Mesothelial cell of epicardium (in vitro differentiated cells): ENCODE results near the gene IL19. TPM values are rescaled to one million over a fixed set of nuclear protein-coding genes. Genes with fewer than 3 reads are reported as not detected.
"Not testable (repeated sequence)": the region's sequence is repeated elsewhere in the genome, so short reads cannot be mapped to it uniquely, and the experiment has no call there.

ENCODE experiments used
- DNase-seq, 2 experiments: peaks; one replicate each; pipeline ENCODE4 v3.0.0; 2021; ENCODE audit warnings: low spot score in 2 of 2; ENCODE audit not compliant: unreplicated experiment in 2 of 2
- H3K27ac Mint-ChIP-seq: 2 replicates; pipeline ENCODE4 v1.8.0; 2021; ENCODE audit warnings: mixed read lengths
- H3K27me3 Mint-ChIP-seq: 2 replicates; pipeline ENCODE4 v1.8.0; 2021; ENCODE audit warnings: low read depth, mixed read lengths
- H3K36me3 Mint-ChIP-seq: 2 replicates; pipeline ENCODE4 v1.8.0; 2021; ENCODE audit warnings: mixed read lengths
- H3K4me1 Mint-ChIP-seq: 2 replicates; pipeline ENCODE4 v1.8.0; 2021; ENCODE audit warnings: mixed read lengths
- H3K4me3 Mint-ChIP-seq: 2 replicates; pipeline ENCODE4 v1.8.0; 2021; ENCODE audit warnings: mild to moderate bottlenecking, moderate library complexity, mixed read lengths
- H3K9me3 Mint-ChIP-seq: 2 replicates; pipeline ENCODE4 v1.8.0; 2021; ENCODE audit warnings: mixed read lengths
- total RNA-seq: library from RNA; stranded (reverse); gene quantifications from 3 replicates; pipeline ENCODE4 v1.2.1, GENCODE V29; 2021
- TF ChIP-seq, protein P1 (sequence below): fragments of 200-600 bp; sonication (generic); IDR thresholded peaks from one replicate; pipeline ENCODE4 v1.5.0; 2021; ENCODE audit warnings: antibody characterized with exemption; ENCODE audit not compliant: unreplicated experiment

The IL19 gene
- total RNA-seq, 1 donor from 2014 or later = not detected

DNA sequence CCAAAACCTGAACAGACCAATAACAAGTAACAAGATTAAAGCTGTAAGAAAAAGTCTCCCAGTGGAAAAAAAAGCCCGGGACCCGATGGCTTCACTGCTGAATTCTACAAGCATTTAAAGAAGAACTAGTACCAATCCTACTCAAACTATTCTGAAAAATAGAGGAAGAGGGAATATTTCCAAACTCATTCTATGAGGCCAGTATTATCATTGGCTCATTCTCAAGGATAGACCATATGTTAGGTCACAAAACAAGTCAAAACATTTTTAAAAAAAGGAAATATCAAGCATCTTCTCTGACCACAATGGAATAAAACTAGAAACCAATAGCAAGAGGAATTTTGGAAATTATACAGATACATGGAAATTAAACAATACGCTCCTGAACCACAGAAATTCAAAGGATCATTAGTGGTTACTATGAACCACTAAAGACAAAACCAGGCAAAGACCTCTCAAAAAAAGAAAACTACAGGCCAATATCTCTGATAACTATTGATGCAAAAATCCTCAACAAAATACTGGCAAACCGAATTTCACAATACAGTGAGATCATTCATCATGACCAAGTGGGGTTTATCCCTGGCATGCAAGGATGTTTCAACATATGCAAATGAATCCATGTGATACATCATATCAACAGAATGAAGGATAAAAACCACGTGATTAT is 80.9 kb downstream of the IL19 start:
- Mint-ChIP-seq H3K27ac (no peak overlapping the region), H3K4me3 (no peak overlapping the region), H3K27me3 (peaks cover 39% of the 10 kb centered on the region), H3K36me3 (no peaks in the 10 kb centered on the region), H3K4me1 (no peaks in the 10 kb centered on the region), H3K9me3 (peaks cover 49% of the 10 kb centered on the region)
- TF ChIP-seq, protein P1, sequence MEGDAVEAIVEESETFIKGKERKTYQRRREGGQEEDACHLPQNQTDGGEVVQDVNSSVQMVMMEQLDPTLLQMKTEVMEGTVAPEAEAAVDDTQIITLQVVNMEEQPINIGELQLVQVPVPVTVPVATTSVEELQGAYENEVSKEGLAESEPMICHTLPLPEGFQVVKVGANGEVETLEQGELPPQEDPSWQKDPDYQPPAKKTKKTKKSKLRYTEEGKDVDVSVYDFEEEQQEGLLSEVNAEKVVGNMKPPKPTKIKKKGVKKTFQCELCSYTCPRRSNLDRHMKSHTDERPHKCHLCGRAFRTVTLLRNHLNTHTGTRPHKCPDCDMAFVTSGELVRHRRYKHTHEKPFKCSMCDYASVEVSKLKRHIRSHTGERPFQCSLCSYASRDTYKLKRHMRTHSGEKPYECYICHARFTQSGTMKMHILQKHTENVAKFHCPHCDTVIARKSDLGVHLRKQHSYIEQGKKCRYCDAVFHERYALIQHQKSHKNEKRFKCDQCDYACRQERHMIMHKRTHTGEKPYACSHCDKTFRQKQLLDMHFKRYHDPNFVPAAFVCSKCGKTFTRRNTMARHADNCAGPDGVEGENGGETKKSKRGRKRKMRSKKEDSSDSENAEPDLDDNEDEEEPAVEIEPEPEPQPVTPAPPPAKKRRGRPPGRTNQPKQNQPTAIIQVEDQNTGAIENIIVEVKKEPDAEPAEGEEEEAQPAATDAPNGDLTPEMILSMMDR = no peak
- no peak for DNase-seq

DNA sequence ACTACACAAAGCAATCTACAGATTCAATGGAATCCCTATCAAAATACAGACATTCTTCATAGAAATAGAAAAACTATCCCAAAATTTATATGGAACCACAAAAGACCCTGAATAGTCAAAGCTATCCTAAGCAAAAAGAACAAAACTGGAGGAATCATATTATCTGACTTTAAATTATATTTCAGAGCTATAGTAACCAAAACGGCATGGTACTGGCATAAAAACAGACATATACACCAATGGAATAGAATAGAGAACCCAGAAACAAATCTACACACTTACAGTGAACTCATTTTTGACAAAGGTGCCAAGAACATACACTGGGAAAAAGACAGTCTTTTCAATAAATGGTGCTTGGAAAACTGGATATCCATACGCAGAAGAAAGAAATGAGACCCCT is 82.1 kb downstream of the IL19 start:
- H3K36me3 Mint-ChIP-seq, DNase-seq, H3K4me1 Mint-ChIP-seq, H3K4me3 Mint-ChIP-seq, H3K27ac Mint-ChIP-seq: not testable (repeated sequence)
- Mint-ChIP-seq H3K27me3 (peaks cover 48% of the 10 kb centered on the region), H3K9me3 (peaks cover 49% of the 10 kb centered on the region)

DNA sequence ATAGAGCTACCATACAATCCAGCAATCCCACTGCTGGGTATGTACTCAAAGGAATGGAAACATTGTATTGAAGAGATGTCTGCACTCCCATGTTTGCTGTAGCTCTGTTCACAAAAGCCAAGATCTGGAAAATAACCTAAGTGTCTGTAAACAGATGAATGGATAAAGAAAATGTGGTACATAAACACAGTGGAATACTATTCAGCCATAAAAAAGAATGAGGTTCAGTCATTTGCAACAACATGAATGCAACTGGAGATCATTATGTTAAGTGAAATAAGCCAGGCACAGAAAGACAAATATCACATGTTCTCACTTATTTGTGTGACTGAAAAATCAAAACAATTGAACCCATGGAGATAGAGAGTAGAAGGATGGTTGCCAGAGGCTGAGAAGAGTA is 83.1 kb downstream of the IL19 start:
- Mint-ChIP-seq H3K9me3 (peaks cover 46% of the 10 kb centered on the region), H3K27me3 (peaks cover 50% of the 10 kb centered on the region)
- not testable (repeated sequence) for H3K27ac Mint-ChIP-seq, H3K4me3 Mint-ChIP-seq, DNase-seq, H3K4me1 Mint-ChIP-seq, H3K36me3 Mint-ChIP-seq

DNA sequence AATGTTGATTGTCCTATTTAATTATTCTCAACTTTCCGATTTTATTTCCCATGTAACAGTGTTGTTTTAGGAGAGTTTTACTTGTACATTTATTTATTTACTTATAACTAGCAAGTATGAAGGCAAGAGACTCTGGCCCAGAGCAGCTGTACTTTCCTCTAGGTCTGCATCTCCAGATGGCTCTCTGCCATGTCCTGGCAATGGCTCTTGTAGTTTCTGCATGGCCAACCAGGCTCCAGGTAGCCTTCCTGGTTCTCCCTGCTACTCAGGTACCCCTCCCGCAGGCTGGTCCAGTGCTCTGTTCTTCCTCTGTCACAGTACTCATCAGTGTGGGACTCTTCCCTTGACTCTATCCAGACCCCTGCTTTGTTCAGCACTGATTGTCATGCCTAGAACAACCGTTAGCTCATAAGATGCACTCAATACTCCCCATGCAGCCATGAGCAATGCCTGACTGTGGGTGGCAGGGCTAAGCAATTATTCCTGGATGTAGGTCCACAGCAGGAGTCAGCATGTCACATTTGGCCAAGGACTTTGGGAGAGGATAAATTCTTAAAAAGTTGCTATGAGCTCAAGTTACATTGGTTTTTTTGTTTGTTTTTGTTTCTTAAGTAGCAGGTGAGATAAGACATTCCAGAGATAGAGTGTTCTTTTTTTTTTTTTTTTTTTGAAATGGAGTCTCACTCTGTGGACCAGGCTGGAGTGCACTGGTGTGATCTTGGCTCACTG is 84.0 kb downstream of the IL19 start:
- H3K4me3 Mint-ChIP-seq = no peak overlapping the region
- no peak overlapping the region for H3K27ac Mint-ChIP-seq
- peaks cover 53% of the 10 kb centered on the region for H3K27me3 Mint-ChIP-seq
- no peaks in the 10 kb centered on the region for H3K36me3 Mint-ChIP-seq
- DNase-seq = no peak
- peaks cover 40% of the 10 kb centered on the region for H3K9me3 Mint-ChIP-seq
- TF ChIP-seq, protein P1 = no peak
- H3K4me1 Mint-ChIP-seq = no peaks in the 10 kb centered on the region

DNA sequence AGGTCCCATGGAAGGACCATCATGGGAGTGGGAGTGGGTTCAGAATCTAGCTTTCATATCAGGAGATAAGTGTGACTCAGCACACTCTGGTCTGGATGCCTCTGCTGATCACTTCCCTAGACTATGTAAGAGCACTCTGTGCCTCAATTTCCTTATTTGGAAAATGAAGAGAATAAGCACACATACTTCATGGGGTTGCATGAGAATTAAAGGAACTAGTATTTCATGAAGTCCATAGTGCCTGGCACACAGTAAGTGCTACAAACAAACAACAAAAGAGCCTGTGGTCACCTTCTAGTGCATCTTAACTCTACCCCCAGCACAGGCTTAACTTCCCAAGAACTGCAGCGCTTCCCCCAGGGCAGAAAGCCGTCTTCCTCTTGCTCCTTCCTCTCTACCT is 85.3 kb downstream of the IL19 start:
- no peak overlapping the region for H3K27ac Mint-ChIP-seq
- H3K36me3 Mint-ChIP-seq = no peaks in the 10 kb centered on the region
- no peaks in the 10 kb centered on the region for H3K4me1 Mint-ChIP-seq
- no peak for DNase-seq
- TF ChIP-seq, protein P1 = no peak
- H3K27me3 Mint-ChIP-seq = peaks cover 52% of the 10 kb centered on the region
- H3K4me3 Mint-ChIP-seq = no peak overlapping the region
- peaks cover 31% of the 10 kb centered on the region for H3K9me3 Mint-ChIP-seq

DNA sequence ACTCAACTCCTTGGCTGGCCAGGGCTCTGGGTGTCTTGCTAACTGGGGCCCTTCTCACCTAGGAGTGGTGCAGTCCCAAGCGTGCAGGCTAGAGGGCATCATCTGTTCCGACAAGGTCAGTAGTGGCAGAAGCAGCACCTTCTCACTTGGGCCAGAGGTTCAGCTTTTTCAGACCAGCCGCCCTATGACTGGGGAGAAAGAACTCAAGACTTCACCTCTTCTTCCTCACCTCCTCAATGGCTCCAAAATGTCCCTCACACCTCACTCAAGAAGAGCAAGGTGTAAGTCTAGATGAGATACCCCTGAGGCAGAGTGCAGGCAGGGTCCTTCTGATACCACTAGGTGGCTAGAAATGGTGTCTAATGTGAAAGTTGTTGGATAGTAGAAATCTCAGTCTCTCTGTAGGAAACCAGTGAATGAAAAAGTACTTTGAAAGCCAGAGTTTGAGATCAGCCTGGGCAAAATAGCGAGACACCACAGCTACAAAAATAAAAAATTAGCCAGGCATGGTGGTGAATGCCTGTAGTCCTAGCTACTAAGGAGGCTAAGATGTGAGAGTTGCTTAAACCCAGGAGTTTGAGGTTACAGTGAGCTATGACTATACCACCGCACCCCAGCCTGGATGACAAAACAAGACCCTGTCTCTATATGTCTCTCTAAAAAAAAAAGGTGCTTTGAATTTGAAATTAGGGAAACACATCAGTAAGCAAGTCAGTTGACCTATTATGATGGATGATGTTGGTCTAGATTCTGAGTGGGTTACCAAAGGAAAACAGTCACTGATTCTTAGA is 86.3 kb downstream of the IL19 start:
- peaks cover 23% of the 10 kb centered on the region for H3K9me3 Mint-ChIP-seq

More for the DNA sequence above, 86.3 kb downstream of the IL19 start:
- H3K36me3 Mint-ChIP-seq = no peaks in the 10 kb centered on the region
- H3K4me1 Mint-ChIP-seq = no peaks in the 10 kb centered on the region
- H3K4me3 Mint-ChIP-seq = no peak overlapping the region
- peaks cover 54% of the 10 kb centered on the region for H3K27me3 Mint-ChIP-seq
- DNase-seq = no peak
- H3K27ac Mint-ChIP-seq = no peak overlapping the region
- TF ChIP-seq, protein P1 = no peak
